HL-60 (cell line): ENCODE measurements around the gene ZNF200.

Source experiments
- DNase-seq, 2 experiments: peaks; one replicate each; pipeline ENCODE4 v3.0.0-alpha.2; 2010 to 2020; ENCODE audit warnings: low read depth in 1 of 2, low spot score in 1 of 2
- H3K27ac ChIP-seq: fragments of 250-450 bp; sonication (Bioruptor Pico); replicated peaks from 2 replicates; pipeline ENCODE4 v1.5.1; 2020; ENCODE audit warnings: mild to moderate bottlenecking, moderate library complexity
- H3K27me3 ChIP-seq: fragments of 250-450 bp; sonication (Bioruptor Pico); 2 replicates; pipeline ENCODE4 v1.5.1; 2021; ENCODE audit warnings: mild to moderate bottlenecking, moderate library complexity; ENCODE audit not compliant: insufficient read depth, poor library complexity, severe bottlenecking
- H3K4me3 ChIP-seq: replicated peaks from 2 replicates; pipeline ENCODE4 v1.5.1; 2011; ENCODE audit warnings: mild to moderate bottlenecking, control low read depth, low read length; ENCODE audit not compliant: insufficient read depth
- CTCF ChIP-seq: IDR thresholded peaks from one replicate; pipeline ENCODE4 v1.5.1; 2011; ENCODE audit warnings: low read length, control low read depth, inconsistent platforms; ENCODE audit not compliant: insufficient read depth
- GABPA ChIP-seq: IDR thresholded peaks from 2 replicates; pipeline ENCODE4 v1.6.1; 2012; ENCODE audit warnings: low read depth
- POLR2AphosphoS5 ChIP-seq: IDR thresholded peaks from 2 replicates; pipeline ENCODE4 v1.6.1; 2012; ENCODE audit warnings: low read depth
- REST ChIP-seq: IDR thresholded peaks from 2 replicates; pipeline ENCODE4 v1.6.1; 2012; ENCODE audit warnings: low read depth; ENCODE audit not compliant: insufficient replicate concordance
- SPI1 ChIP-seq: IDR thresholded peaks from 2 replicates; pipeline ENCODE4 v1.6.1; 2012; ENCODE audit warnings: low read depth, mild to moderate bottlenecking, borderline replicate concordance

Gene ZNF200

GRCh38 chr16:3180445-3180878 is 54.5 kb downstream of the ZNF200 start:
- Histone ChIP-seq H3K4me3 (no peak overlapping the region), H3K27me3 (peaks cover 47% of the 10 kb centered on the region), H3K27ac (no peak overlapping the region)
- TF ChIP-seq GABPA = no peak
- no peak for TF ChIP-seq CTCF
- no peak for TF ChIP-seq SPI1
- no peak for TF ChIP-seq REST
- no peak for TF ChIP-seq POLR2AphosphoS5
- no peak for DNase-seq

GRCh38 chr16:3179651-3180050 is 55.3 kb downstream of the ZNF200 start:
- Histone ChIP-seq H3K27me3 (peaks cover 52% of the 10 kb centered on the region), H3K4me3 (no peak overlapping the region)

More at GRCh38 chr16:3179651-3180050, 55.3 kb downstream of the ZNF200 start:
- no peak for DNase-seq
- no peak overlapping the region for H3K27ac ChIP-seq
- TF ChIP-seq REST (no peak), GABPA (no peak), POLR2AphosphoS5 (no peak), CTCF (no peak), SPI1 (no peak)
